AG04449 (cell line): Measurements from ENCODE around the gene MACROH2A1.

Experiments
- CTCF ChIA-PET: fragments of 350-600 bp; formaldehyde crosslinking; extraction: SDS; loops from one replicate; lab custom pipeline; 2021; ENCODE audit warnings: antibody characterized with exemption; lab: Yijun Ruan, JAX
- POLR2A ChIA-PET: fragments of 400-600, 350-600 bp; formaldehyde crosslinking; extraction: SDS; loops from one replicate; lab custom pipeline; 2020; ENCODE audit warnings: antibody characterized with exemption, inconsistent platforms; lab: Yijun Ruan, JAX
- DNase-seq: peaks from one replicate; pipeline ENCODE4 v3.0.0-alpha.2; 2010; ENCODE audit warnings: low read depth, low spot score
- H3K4me3 ChIP-seq: 2 replicates; pipeline ENCODE4 v1.5.1; 2011; ENCODE audit warnings: low read depth, mild to moderate bottlenecking, control low read depth, low read length
- CTCF ChIP-seq: IDR thresholded peaks from one replicate; pipeline ENCODE4 v1.5.1; 2011; ENCODE audit warnings: mild to moderate bottlenecking, moderate library complexity, low read length, control low read depth, inconsistent platforms; ENCODE audit not compliant: insufficient read depth; ENCODE audit errors: missing control alignments

MACROH2A1 gene

GRCh38 chr5:135350536-135350935, 48.5 kb downstream of the MACROH2A1 start:
- DNase-seq: no peak
- CTCF ChIA-PET: interaction anchor here (2.2 kb wide), 1 partner anchor 76 kb away, joined by 11 read pairs; no protein-coding TSS in a partner anchor
- TF ChIP-seq CTCF: no peak
- POLR2A ChIA-PET: no interaction called here
- no peak overlapping the region for H3K4me3 ChIP-seq

GRCh38 chr5:135349886-135350285, 49.1 kb downstream of the MACROH2A1 start:
- H3K4me3 ChIP-seq: no peak overlapping the region
- CTCF ChIA-PET: interaction anchor here (2.2 kb wide), 1 partner anchor 76 kb away, joined by 11 read pairs; no protein-coding TSS in a partner anchor
- no peak for DNase-seq
- TF ChIP-seq CTCF: no peak
- POLR2A ChIA-PET: no interaction called here

- no peak for DNase-seq
- TF ChIP-seq CTCF: no peak
- no peak overlapping the region for H3K4me3 ChIP-seq
- ChIA-PET CTCF (interaction anchor here (1.5 to 2.2 kb wide), 2 partner anchors 17 to 77 kb away, joined by 4 to 11 read pairs; no protein-coding TSS in a partner anchor), POLR2A (no interaction called here)
These were observed 49.6 kb downstream of the MACROH2A1 start for GRCh38 chr5:135349451-135349850.

GRCh38 chr5:135348918-135349317, 50.1 kb downstream of the MACROH2A1 start:
- no peak for TF ChIP-seq CTCF
- ChIA-PET POLR2A (no interaction called here), CTCF (interaction anchor here (0.7 to 2.2 kb wide), 3 partner anchors 16 to 77 kb away, joined by 3 to 11 read pairs (median 4); no protein-coding TSS in a partner anchor)
- no peak overlapping the region for H3K4me3 ChIP-seq
- no peak for DNase-seq

- POLR2A ChIA-PET: no interaction called here
These were observed 51.6 kb downstream of the MACROH2A1 start for GRCh38 chr5:135347392-135347791.

More at GRCh38 chr5:135347392-135347791, 51.6 kb downstream of the MACROH2A1 start:
- TF ChIP-seq CTCF: no peak
- CTCF ChIA-PET: interaction anchor here (1.0 to 6.3 kb wide), 6 partner anchors 15 to 443 kb away, joined by 3 to 34 read pairs (median 4); partner anchors contain the start of gene PCBD2
- H3K4me3 ChIP-seq: no peak overlapping the region
- DNase-seq: no peak
